Measurements from ENCODE around the gene CACFD1.

Gene CACFD1

DNA sequence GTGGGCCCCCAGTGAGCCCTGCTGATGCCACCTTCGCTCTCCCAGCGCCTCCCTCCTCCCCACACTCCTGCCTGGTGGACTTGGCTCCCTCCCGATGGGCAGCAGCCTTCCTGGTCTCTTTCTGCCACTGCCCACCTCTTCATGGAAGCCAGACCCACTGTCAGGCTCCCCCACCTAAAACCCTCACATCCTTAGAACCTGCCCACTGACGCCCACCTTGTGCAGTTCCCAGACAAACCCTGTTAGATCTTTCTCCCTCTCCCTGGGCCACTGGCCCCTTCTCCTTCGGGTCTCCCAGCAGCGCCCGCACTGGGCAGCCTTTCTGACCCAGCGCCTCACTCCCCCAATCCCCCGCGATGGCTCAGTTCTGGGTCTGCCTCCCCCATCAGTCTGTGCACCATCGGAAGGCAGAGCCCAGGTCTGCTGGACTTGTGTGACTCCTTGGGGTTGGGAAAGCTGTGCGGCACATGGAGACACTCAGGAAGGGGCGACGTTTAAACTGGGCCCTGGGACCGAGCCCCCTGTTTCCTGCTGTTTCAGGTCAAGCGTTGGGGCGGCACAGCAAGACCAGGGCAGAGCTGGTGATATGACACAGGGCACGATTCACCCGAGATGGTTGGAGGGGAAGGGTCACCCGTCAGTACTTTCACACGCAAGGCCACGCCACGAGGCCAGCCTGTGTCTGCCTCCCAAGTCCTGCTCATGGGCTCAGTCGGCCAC is 47.6 kb downstream of the CACFD1 start:
- no peak overlapping the region for H3K9ac ChIP-seq (ENCODE audit: low read depth in 1 of 2, low read length in 2 of 2)
- H3K27me3 ChIP-seq (ENCODE audit: control insufficient read depth in 1 of 2, insufficient read depth in 2 of 2, low read length in 2 of 2), result no peaks in the 10 kb centered on the region
- no peak overlapping the region for H3K4me3 ChIP-seq (ENCODE audit: low read depth in 1 of 2, low read length in 2 of 2)
- H3K27ac ChIP-seq (ENCODE audit: low read depth, low read length), result no peak overlapping the region
- H3K9me3 ChIP-seq (ENCODE audit: control insufficient read depth in 1 of 2, low read length in 2 of 2), result peaks cover 3 to 4% of the 10 kb centered on the region in 2 donors
- no peaks in the 10 kb centered on the region for H3K36me3 ChIP-seq (ENCODE audit: control insufficient read depth in 1 of 2, insufficient read depth in 2 of 2, low read length in 2 of 2)
- peaks cover 10% of the 10 kb centered on the region in 2 donors for H3K4me1 ChIP-seq (ENCODE audit: control insufficient read depth in 1 of 2, insufficient read depth in 2 of 2, low read length in 2 of 2)

DNA sequence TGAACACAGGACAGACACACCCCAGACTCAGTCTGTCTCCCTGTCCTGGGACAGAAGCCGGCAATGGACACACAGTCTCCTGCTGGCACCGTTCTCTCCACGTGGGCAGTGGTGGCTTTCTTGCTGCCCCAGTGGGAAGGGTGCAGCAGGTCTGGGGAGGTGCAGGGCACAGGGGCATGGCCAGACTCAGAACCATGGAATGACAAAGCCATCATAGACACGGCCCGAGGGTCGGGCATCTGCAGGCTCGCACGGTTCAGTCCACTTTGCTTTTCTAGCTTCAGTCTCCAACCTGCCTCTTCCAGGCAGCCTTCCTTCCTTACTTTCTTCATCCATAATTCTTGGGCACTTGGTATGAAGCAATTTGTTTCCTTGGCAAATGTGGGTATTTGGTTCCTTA is 48.3 kb downstream of the CACFD1 start:
- Histone ChIP-seq H3K36me3 (ENCODE audit: control insufficient read depth in 1 of 2, insufficient read depth in 2 of 2, low read length in 2 of 2) (no peaks in the 10 kb centered on the region), H3K4me1 (ENCODE audit: control insufficient read depth in 1 of 2, insufficient read depth in 2 of 2, low read length in 2 of 2) (peaks cover 10% of the 10 kb centered on the region in 2 donors), H3K9me3 (ENCODE audit: control insufficient read depth in 1 of 2, low read length in 2 of 2) (peaks cover 0 to 4% of the 10 kb centered on the region in 2 donors), H3K27me3 (ENCODE audit: control insufficient read depth in 1 of 2, insufficient read depth in 2 of 2, low read length in 2 of 2) (no peaks in the 10 kb centered on the region), H3K27ac (ENCODE audit: low read depth, low read length) (no peak overlapping the region), H3K9ac (ENCODE audit: low read depth in 1 of 2, low read length in 2 of 2) (no peak overlapping the region), H3K4me3 (ENCODE audit: low read depth in 1 of 2, low read length in 2 of 2) (no peak overlapping the region)

GRCh38 chr9:133509179-133510083 is 49.7 kb downstream of the CACFD1 start:
- Histone ChIP-seq H3K9me3 (ENCODE audit: control insufficient read depth in 1 of 2, low read length in 2 of 2) (peaks cover 0 to 4% of the 10 kb centered on the region in 2 donors), H3K27ac (ENCODE audit: low read depth, low read length) (no peak overlapping the region)

DNA sequence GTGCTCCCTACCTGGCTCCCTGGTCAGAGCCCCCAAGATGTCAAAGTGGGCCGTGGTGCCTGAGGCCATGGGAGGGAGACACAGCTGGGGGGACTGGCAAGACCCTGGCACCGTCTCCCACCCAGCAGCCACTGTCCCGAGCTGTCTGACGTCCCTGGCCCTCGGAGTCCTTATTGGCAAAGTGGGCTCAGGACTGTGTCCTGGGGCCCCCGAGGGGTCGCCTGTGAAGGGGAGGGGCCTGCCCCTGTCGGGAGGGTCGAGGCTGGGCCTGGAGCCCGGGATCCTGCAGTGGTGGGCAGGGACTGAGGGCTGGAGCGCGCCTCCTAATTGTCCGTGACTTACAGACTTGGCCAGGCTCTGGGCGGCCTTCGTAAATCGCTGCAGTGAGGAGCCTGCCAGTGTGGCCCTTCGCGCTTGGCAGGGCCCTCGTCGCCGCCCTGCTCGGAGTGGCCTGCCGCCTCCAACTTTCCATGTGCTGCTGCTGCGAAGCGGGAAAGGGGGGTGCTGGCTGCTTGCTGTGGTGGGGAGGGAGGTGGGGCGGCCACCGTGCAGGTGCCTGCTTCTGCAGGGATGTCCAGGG is 51.2 kb downstream of the CACFD1 start:
- H3K4me3 ChIP-seq (ENCODE audit: low read depth in 1 of 2, low read length in 2 of 2), result no peak overlapping the region
- no peaks in the 10 kb centered on the region for H3K27me3 ChIP-seq (ENCODE audit: control insufficient read depth in 1 of 2, insufficient read depth in 2 of 2, low read length in 2 of 2)
- no peaks in the 10 kb centered on the region for H3K36me3 ChIP-seq (ENCODE audit: control insufficient read depth in 1 of 2, insufficient read depth in 2 of 2, low read length in 2 of 2)
- H3K27ac ChIP-seq (ENCODE audit: low read depth, low read length), result no peak overlapping the region
- peaks cover 10% of the 10 kb centered on the region in 2 donors for H3K4me1 ChIP-seq (ENCODE audit: control insufficient read depth in 1 of 2, insufficient read depth in 2 of 2, low read length in 2 of 2)
- H3K9ac ChIP-seq (ENCODE audit: low read depth in 1 of 2, low read length in 2 of 2), result no peak overlapping the region
- H3K9me3 ChIP-seq (ENCODE audit: control insufficient read depth in 1 of 2, low read length in 2 of 2), result peaks cover 0 to 4% of the 10 kb centered on the region in 2 donors

More at GRCh38 chr9:133509179-133510083, 49.7 kb downstream of the CACFD1 start:
- Histone ChIP-seq H3K9ac (ENCODE audit: low read depth in 1 of 2, low read length in 2 of 2) (no peak overlapping the region), H3K4me1 (ENCODE audit: control insufficient read depth in 1 of 2, insufficient read depth in 2 of 2, low read length in 2 of 2) (peaks cover 10% of the 10 kb centered on the region in 2 donors), H3K36me3 (ENCODE audit: control insufficient read depth in 1 of 2, insufficient read depth in 2 of 2, low read length in 2 of 2) (no peaks in the 10 kb centered on the region), H3K27me3 (ENCODE audit: control insufficient read depth in 1 of 2, insufficient read depth in 2 of 2, low read length in 2 of 2) (no peaks in the 10 kb centered on the region), H3K4me3 (ENCODE audit: low read depth in 1 of 2, low read length in 2 of 2) (no peak overlapping the region)

DNA sequence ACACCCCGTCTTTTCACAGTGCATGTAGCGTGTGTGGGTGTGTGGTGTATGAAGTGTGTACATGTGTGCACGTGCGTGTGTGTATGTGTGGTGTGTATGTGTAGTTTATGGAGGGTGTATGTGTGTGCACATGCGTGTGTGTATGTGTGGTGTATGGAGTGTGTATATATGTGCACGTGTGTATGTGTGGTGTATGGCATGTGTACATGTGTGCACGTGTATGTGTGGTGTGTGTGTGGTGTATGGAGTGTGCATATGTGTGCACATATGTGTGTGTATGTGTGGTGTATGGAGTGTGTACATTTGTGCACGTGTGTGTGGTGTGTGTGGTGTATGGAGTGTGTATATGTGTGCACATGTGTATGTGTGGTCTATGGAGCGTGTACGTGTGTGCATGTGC is 51.8 kb downstream of the CACFD1 start:
- Histone ChIP-seq H3K9ac (ENCODE audit: low read depth in 1 of 2, low read length in 2 of 2) (no peak overlapping the region), H3K4me3 (ENCODE audit: low read depth in 1 of 2, low read length in 2 of 2) (no peak overlapping the region), H3K27me3 (ENCODE audit: control insufficient read depth in 1 of 2, insufficient read depth in 2 of 2, low read length in 2 of 2) (no peaks in the 10 kb centered on the region), H3K4me1 (ENCODE audit: control insufficient read depth in 1 of 2, insufficient read depth in 2 of 2, low read length in 2 of 2) (peaks cover 10% of the 10 kb centered on the region in 2 donors), H3K36me3 (ENCODE audit: control insufficient read depth in 1 of 2, insufficient read depth in 2 of 2, low read length in 2 of 2) (no peaks in the 10 kb centered on the region), H3K9me3 (ENCODE audit: control insufficient read depth in 1 of 2, low read length in 2 of 2) (peaks cover 0 to 4% of the 10 kb centered on the region in 2 donors), H3K27ac (ENCODE audit: low read depth, low read length) (no peak overlapping the region)

GRCh38 chr9:133512253-133513213 is 52.8 kb downstream of the CACFD1 start:
- Histone ChIP-seq H3K4me1 (ENCODE audit: control insufficient read depth in 1 of 2, insufficient read depth in 2 of 2, low read length in 2 of 2) (peaks cover 10% of the 10 kb centered on the region in 2 donors), H3K9me3 (ENCODE audit: control insufficient read depth in 1 of 2, low read length in 2 of 2) (peaks cover 0 to 4% of the 10 kb centered on the region in 2 donors), H3K36me3 (ENCODE audit: control insufficient read depth in 1 of 2, insufficient read depth in 2 of 2, low read length in 2 of 2) (no peaks in the 10 kb centered on the region), H3K9ac (ENCODE audit: low read depth in 1 of 2, low read length in 2 of 2) (no peak overlapping the region), H3K4me3 (ENCODE audit: low read depth in 1 of 2, low read length in 2 of 2) (no peak overlapping the region), H3K27me3 (ENCODE audit: control insufficient read depth in 1 of 2, insufficient read depth in 2 of 2, low read length in 2 of 2) (no peaks in the 10 kb centered on the region), H3K27ac (ENCODE audit: low read depth, low read length) (no peak overlapping the region)

GRCh38 chr9:133513214-133514100 is 53.7 kb downstream of the CACFD1 start:
- Histone ChIP-seq H3K27me3 (ENCODE audit: control insufficient read depth in 1 of 2, insufficient read depth in 2 of 2, low read length in 2 of 2) (no peaks in the 10 kb centered on the region), H3K36me3 (ENCODE audit: control insufficient read depth in 1 of 2, insufficient read depth in 2 of 2, low read length in 2 of 2) (no peaks in the 10 kb centered on the region), H3K9me3 (ENCODE audit: control insufficient read depth in 1 of 2, low read length in 2 of 2) (peaks cover 0 to 4% of the 10 kb centered on the region in 2 donors), H3K4me3 (ENCODE audit: low read depth in 1 of 2, low read length in 2 of 2) (no peak overlapping the region), H3K9ac (ENCODE audit: low read depth in 1 of 2, low read length in 2 of 2) (no peak overlapping the region), H3K27ac (ENCODE audit: low read depth, low read length) (no peak overlapping the region), H3K4me1 (ENCODE audit: control insufficient read depth in 1 of 2, insufficient read depth in 2 of 2, low read length in 2 of 2) (peaks cover 10% of the 10 kb centered on the region in 2 donors)

DNA sequence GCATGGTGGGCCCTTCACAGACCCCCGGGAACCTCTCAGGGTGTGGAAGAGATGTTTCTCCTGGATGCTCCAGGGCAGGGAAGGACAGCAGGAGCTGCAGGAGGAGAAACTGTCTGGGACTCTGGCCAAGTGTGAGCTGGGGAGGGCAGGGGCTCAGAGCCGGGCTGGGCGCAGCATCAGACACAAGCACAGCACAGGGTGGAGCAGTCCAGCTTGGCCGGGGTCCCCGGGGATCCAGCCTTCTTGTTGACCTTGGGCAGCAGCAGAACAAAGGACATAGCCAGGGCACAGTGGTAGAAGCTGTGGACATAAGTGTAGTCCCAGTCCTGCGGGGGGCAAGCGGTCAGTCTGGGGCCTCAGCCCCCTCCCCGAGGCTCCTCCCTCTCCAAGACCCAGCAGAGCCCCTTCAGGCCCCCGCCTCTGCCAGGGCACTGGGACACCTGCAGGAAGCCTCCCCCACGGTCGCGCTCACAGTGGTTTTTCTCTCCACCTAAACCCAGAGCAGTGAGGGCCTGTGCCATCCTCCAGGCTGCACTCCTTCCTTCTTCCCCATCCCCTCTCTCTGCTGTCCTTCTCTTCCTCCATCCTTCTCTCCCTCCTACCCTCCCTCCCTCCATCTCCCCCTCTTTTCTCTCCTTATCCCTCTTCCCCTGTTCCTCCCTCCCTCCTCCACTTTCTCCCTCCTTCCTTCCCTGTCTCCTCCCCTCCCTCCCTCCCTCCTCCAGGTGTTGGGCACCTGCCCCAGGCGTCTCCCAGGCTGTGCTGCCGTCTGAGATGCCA is 54.9 kb downstream of the CACFD1 start:
- no peaks in the 10 kb centered on the region for H3K27me3 ChIP-seq (ENCODE audit: control insufficient read depth in 1 of 2, insufficient read depth in 2 of 2, low read length in 2 of 2)
- H3K27ac ChIP-seq (ENCODE audit: low read depth, low read length), result no peak overlapping the region
- no peaks in the 10 kb centered on the region for H3K36me3 ChIP-seq (ENCODE audit: control insufficient read depth in 1 of 2, insufficient read depth in 2 of 2, low read length in 2 of 2)
- H3K9ac ChIP-seq (ENCODE audit: low read depth in 1 of 2, low read length in 2 of 2), result no peak overlapping the region
- H3K4me1 ChIP-seq (ENCODE audit: control insufficient read depth in 1 of 2, insufficient read depth in 2 of 2, low read length in 2 of 2), result peaks cover 1 to 5% of the 10 kb centered on the region in 2 donors
- H3K4me3 ChIP-seq (ENCODE audit: low read depth in 1 of 2, low read length in 2 of 2), result no peak overlapping the region
- peaks cover 0 to 4% of the 10 kb centered on the region in 2 donors for H3K9me3 ChIP-seq (ENCODE audit: control insufficient read depth in 1 of 2, low read length in 2 of 2)
